ENCODE results near the gene LRBA.

Gene LRBA

DNA sequence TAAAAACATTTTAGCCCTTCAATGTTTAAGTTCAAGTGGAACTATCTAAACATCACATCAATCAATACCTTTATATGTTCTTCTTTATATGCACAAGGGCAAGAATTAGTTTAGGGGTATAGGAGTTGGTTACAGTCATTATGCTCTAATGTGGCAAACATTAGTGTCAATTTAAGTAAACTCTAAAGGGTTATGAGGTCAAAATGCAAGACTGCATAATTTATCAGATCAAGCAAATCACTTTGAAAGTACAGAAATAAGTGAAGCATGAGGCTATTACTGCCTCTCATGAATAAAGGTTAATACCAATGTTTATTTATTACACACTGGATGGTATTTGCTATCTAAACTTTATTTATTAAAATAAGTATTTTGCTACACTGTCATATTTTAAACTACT lies 373.5 kb downstream of the LRBA start:
- DNase-seq: no peak

DNA sequence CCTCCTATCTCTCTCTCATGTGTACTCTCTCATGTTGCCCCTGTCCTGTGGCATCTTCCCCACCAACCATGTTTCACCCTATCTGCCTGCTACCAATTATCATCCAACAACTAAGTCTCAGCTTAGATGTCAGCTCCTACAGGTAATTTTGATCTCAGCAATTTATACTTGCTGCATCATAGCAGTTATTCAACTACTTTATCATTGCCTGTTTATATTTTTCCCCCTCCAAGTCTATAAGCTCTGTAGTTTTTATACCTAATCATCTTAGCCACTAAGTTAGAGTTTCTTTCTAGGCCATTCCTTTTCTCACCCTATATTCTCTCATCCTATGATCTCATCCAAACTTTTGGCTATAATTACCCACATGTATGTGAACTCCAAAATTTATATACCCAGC lies 382.4 kb downstream of the LRBA start:
- DNase-seq: no peak

DNA sequence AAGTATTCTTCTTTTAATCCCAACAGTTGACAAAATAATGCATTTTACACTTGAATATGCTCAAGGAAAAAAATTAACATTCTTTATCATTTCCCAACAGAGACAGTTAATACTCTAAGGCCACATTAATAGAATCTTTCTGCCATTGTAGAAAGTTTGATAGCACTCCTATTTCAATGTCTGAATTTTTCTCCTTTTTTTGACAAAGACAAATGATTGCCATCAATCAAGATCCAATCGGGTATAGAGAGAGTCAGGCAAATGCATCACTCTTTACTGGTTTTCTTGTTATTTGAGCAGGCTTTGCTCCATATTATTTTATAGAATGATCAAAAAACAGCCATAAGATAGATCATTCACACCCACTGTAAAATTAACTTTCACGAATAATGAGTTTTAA lies 387.0 kb downstream of the LRBA start:
- DNase-seq: no peak

DNA sequence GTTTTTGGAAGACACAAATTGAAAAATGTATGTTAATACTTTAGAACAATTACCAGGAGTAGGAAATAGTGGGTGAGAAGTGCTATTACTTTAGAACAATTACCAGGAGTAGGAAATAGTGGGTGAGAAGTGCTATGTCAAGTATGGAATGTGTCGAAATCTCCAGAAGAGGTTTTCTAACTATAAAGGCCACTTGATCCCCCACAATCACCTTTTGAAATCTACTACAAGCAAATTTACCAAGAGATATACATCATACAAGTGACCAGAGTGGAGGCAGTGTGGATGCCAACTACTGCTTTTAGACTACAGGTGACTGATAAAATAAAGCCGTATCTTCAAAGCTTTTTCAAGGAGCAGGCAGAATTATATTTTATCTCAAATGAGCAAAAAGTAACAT lies 390.1 kb downstream of the LRBA start:
- no peak for DNase-seq

DNA sequence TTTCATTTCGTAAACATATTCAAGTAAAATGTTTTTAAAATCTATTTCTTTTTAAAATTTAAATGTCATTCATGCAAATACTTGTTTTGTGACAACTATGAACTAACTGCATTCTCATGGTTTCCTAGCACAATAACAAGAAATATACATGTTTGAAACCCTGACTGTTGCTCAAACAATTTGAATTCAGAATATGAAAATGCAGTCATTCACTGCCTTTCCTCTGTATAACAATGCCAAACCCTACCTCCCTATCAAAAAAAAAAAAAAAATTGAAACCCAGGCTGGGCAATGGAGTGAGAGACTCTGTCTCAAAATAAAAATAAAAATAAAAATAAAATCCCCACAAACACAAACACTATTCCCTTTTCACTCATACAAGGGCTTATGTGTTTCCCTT lies 391.0 kb downstream of the LRBA start:
- DNase-seq: no peak

DNA sequence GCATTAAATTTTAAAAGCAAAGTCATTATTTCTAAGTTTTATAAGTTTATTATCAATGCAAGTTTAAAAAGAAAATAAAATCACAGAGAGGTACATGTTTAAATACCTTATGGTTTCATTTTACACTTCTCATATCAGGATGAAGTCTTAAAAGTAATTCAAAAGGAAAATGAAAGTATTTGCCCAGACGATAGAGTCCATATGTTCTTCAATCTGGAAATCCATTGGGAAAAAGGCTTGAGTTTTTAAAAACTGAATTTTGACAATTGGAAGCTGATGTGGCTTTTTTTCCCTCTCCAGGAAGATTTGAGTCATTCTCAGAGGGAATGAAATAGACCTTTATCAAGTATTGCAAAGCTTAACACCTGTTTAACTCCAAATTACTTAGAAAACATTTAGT lies 396.0 kb downstream of the LRBA start:
- no peak for DNase-seq

- no peak for DNase-seq
These were observed 406.0 kb downstream of the LRBA start for GRCh38 chr4:150609131-150609530.

- no peak for DNase-seq
These were observed 414.2 kb downstream of the LRBA start for GRCh38 chr4:150600812-150601445.

- DNase-seq: no peak
These were observed 415.5 kb downstream of the LRBA start for GRCh38 chr4:150599547-150599946.

- DNase-seq: no peak
These were observed 416.2 kb downstream of the LRBA start for GRCh38 chr4:150598909-150599308.

GRCh38 chr4:150593996-150594395 lies 421.1 kb downstream of the LRBA start:
- no peak for DNase-seq

DNA sequence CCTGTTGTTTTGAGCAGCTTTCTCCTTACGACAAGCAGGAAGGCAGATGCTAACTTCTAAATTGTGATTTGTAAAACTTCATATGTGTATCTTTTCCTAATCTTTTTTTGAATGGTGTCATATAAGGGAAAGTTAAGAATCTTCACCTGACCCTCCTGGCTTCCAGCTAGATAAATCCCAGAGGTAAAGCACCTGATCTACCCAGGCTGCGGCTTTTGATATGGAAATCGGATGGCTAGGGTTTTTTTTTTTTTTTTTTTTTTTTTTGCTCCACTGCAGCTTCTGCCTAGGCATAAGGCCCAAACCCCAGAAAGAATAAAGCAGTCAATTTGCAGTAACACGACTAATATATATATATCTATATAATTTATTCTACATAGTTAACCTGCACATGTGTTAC lies 423.2 kb downstream of the LRBA start:
- DNase-seq: no peak

- DNase-seq: no peak
These were observed 423.7 kb downstream of the LRBA start for GRCh38 chr4:150591406-150591805.

DNA sequence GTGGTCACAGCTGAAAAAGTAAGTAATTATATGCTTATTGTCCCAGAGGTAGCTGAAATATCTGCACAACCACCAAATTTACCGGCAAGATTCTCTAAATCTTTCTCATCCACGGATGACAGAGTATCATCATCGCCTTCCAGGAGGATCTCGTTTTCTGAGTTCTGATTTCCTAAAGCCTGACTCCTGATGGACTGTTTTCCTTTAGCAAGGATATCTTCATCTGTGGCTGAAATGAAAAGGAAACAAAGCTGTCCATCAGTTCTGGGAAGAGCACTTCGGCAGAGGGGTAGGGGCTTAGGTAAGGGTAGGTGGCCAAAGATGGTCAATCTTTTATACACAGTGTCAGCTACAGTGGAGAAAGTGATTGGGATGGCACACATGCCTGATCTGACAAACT lies 424.5 kb downstream of the LRBA start:
- no peak for DNase-seq

- DNase-seq: no peak
These were observed 425.9 kb downstream of the LRBA start for GRCh38 chr4:150589157-150589556.

- no peak for DNase-seq
These were observed 426.8 kb downstream of the LRBA start for GRCh38 chr4:150588316-150588715.

DNA sequence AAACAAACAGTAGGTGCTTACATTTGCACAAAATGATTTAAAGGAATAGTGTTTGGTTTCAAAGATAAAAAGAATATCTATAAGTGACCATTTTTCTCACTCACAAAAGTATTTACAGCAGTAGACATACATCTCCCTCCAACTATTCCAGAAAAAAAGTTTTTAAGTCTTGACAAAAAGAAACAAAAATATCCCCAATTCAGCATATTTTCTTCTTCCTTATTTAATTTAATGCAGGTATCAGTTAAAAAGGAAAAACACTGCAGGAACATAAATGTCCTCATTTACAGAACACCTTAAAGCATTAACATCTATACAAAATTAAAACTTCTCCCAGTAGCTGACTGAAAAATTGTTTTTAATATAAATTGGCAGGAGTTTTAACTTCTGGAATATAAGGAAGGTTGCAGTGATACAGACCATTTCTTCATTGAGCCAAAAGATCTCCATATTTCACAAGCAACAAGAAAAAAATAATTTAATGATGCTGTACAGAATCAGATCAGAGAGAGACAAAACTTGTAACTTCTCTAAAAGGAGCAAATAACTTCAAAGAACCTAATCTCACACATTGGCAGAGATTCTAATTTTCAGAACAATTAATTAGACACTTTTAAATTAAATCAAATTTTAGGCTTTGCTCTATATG lies 428.8 kb downstream of the LRBA start:
- no peak for DNase-seq

DNA sequence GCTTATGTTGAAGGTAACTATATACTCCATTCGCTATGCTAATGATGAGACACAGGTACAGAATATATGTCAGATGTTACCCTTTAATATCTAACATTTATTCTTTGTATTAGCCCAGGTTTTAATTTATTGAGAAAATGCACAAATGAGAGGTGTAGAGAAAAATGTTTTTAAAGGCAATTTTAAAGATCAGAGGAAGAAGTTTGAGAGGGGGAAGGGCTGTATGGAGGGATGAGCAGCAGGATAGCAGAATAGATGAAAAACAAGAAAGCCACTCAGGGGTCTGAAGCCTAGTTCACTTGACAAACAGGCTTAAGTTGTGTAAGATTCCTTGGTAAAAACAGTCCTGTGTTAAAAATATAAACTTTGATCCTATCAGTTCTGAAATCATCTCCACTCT lies 429.5 kb downstream of the LRBA start:
- no peak for DNase-seq

DNA sequence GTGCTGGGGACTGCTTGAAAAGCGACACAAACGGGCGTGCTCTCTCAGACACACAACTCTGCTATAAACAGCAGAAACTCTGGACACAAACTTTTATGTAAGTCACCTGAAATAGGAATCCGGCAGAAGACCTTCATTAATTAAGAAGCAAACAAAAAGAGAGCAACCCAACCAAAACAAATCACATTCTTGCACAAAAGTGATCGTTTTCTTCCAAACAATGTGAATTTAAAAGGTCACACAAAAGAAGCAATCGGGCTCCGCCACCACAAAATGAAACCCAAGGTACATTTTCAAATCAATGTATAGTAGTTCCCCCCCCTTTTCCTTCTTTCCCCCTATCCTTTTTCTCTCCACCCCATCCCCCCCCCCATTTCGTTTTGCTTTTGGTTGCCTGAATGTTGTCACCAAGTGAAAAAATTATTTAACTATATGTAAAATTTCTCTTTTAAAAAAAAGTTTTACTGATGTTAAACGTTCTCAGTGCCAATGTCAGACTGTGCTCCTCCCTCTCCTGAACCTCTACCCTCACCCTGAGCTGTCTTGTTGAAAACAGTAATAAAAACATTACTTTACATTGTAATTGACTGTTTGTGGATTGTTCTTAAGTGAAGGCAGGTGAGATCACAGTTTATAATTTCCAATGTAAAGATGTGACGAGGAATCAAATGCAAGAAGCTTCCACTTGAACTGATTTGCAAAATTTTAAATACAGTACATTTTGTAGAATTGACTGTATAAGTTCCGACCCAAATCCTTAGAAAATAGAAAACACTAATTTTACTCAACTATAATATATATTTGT lies 430.8 kb downstream of the LRBA start:
- DNase-seq: no peak

GRCh38 chr4:150583287-150584110 lies 431.6 kb downstream of the LRBA start:
- DNase-seq: no peak

DNA sequence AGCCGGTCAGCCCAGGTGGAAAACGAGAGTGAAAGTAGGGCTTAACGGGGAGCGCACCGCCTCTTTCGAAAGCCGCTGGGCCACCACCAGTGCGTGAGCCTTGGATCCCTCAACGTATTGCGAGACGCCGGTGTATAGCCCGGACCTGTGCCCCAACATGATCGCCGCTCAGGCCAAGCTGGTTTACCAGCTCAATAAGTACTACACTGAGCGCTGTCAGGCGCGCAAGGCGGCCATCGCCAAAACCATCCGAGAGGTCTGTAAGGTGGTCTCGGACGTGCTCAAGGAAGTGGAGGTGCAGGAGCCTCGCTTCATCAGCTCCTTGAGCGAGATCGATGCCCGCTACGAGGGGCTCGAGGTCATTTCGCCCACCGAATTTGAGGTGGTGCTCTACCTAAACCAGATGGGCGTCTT lies 432.2 kb downstream of the LRBA start:
- no peak for DNase-seq

DNA sequence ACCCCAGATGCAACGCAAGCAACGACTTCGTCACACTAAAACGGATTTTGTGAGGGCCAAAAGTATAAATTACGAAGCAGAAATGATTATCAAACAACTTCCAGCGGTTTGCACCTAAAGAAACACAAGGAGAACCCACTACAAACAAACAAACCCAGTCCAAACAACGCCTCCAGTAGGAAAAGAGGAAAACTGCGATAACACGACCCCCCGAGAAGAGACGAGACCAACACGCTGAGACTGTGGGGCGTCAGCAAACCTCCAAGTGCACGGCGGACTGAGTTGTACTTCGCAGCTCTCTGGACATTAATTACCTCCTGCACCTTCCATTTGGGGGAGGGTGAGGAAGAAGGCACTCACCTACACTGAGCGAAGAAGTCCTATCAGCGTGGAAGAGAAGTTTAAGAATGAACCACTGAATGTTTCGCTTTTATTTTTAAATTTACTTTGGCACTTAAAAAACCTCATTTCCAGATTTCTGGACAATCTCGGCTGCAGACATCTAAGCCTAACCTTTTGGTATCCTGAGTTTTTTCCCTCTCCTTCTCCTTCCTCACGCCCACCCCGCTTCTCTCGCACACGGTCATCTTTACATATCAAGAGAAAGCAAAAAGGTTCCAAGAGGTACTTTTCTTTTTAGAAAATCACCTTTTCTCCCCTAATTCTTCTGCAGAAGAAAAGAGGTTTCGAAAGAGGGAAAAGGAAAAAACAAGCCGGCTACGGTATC lies 432.8 kb downstream of the LRBA start, which contains the start of gene MAB21L2:
Gene MAB21L2, plus strand, starts transcription at position 6 of the 727 bp plus-strand sequence. CDS start 879 bp downstream, outside the sequence.
- DNase-seq: no peak

Measured in suppressor macrophage treated with lipopolysaccharide for 4 hours (primary cell).